GM12892 (cell line): ENCODE data around the gene EFNA3.

ENCODE experiments used
- POLR2A ChIP-seq: IDR thresholded peaks from 2 replicates; pipeline ENCODE4 v1.6.1; 2011; ENCODE audit warnings: low read depth, low read length, control low read depth
- POLR2AphosphoS5 ChIP-seq: IDR thresholded peaks from 2 replicates; pipeline ENCODE4 v1.6.1; 2011; ENCODE audit warnings: low read depth, low read length, control low read depth

DNA sequence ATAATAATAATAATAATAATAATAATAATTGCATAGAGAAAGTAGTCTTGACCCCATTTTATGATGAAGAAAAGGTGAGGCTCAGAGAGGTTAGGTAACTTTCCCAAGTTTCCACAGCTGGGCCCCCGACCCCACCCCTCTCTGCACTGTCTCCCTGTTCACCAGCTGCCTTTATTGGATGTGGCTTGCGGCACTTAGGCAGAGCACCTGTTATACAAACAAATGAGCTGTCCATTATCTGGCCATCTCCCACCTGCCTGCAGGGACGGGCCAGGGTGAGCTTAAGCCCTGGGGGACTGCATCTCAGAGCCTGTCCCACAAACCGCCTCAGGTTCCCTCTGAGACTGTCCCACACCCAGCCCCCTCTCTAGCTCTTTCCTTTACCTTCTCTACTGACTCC lies 39.0 kb downstream of the EFNA3 start:
- TF ChIP-seq POLR2A: no peak
- TF ChIP-seq POLR2AphosphoS5: no peak
